Prostate gland (tissue), 2 donors: ENCODE results near the gene LRCH4.
A peak's percentile ranks its signal among the peaks of the same experiment; 100 is the strongest.

Experiments used
- CTCF ChIP-seq, 4 experiments: fragments of 200-600 bp in 2 of 4; fragments of 450-650 bp in 2 of 4; sonication (generic) in 2 of 4; IDR thresholded peaks; 1 replicate in 3 of 4; 2 replicates in 1 of 4; pipeline ENCODE4 v1.5.1; 2016 to 2019; ENCODE audit warnings: antibody characterized with exemption in 4 of 4, mild to moderate bottlenecking in 2 of 4, moderate library complexity in 2 of 4
- POLR2A ChIP-seq: fragments of 450-650 bp; IDR thresholded peaks from one replicate; pipeline ENCODE4 v1.6.1; 2016; ENCODE audit warnings: antibody characterized with exemption, mild to moderate bottlenecking

DNA sequence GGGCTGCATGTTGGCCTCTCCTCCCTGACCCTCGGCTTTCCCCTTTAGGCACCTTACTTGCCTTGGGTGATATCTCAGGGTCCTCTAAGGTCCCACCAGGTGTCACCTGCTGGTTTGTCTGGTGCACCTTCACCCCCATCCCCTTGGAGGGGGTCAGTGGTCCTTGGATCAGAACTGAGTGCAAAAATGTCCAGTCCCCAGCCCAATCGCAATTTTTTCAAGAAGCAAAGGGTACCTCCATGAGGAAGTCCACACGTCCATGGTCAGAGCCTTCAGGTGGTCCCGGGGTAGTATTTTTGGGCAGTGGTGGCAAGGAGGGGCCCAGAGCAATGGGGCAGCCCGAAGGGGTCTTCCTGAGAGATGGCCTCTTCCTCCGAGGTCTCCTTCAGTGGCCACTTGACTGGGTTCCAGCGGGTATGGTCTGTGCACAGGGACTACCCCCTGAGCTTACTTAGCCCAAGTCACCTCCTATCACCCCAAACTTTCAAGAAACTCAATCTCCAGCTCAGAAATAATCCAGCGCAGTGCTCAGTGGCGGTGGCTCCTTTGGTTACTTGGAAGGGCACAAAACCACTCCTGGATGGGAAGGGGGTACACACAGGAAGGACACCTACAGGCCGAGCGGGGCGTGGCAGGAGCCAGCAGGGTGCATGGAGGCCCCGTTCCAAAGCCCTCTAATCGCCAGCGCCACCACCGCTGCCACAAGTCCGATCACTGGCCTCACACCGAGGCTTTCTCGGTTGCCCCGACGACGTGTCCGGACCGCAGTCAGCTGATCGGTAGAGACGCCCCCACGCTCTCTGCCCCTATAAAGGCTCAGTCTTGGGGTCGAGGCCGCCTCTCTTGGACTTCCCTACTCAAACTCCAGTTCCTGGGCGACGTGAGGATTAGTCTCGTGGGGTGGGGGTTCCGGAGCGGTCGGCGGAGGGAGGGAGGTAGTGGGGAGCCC, 16.8 kb downstream of the LRCH4 start:
- TF ChIP-seq CTCF (IDR thresholded peaks at IDR 0.05) (peak in 2 of 4 experiments; percentile 40 to 53), POLR2A (no peak)
